ENCODE results near the gene KCNH6. TPM values are rescaled to one million over a fixed set of nuclear protein-coding genes. Genes with fewer than 3 reads are reported as not detected.

KCNH6 gene
- polyA plus RNA-seq, 1 experiment: 0.10 TPM

DNA sequence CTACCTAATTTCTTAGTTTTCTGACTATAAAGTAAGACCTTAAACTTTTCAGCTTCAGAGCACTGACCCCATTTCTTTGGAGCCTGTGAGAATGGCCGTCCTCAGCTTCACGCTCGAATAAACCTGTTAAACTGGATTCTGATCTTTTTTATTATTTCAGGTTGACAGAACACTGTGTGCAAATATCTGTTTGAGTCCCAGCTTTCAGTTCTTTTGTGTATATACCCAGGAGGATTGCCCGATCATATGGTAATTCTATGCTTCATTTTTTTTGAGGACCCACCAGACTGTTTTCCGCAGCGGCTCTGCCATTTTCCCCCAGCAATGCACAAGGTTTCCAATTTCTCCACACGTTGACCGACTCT is 19.8 kb upstream of the KCNH6 start:
- H3K4me3 ChIP-seq (ENCODE audit: low read depth, low read length): no peak overlapping the region
- no peaks in the 10 kb centered on the region; the same call in none of the 2 replicates for H3K27me3 ChIP-seq (ENCODE audit: control insufficient read depth, insufficient read depth, low read length)
- H3K36me3 ChIP-seq (ENCODE audit: control insufficient read depth, insufficient read depth, low read length): no peaks in the 10 kb centered on the region
- POLR2A ChIA-PET: no interaction called here
- TF ChIP-seq, protein P1, sequence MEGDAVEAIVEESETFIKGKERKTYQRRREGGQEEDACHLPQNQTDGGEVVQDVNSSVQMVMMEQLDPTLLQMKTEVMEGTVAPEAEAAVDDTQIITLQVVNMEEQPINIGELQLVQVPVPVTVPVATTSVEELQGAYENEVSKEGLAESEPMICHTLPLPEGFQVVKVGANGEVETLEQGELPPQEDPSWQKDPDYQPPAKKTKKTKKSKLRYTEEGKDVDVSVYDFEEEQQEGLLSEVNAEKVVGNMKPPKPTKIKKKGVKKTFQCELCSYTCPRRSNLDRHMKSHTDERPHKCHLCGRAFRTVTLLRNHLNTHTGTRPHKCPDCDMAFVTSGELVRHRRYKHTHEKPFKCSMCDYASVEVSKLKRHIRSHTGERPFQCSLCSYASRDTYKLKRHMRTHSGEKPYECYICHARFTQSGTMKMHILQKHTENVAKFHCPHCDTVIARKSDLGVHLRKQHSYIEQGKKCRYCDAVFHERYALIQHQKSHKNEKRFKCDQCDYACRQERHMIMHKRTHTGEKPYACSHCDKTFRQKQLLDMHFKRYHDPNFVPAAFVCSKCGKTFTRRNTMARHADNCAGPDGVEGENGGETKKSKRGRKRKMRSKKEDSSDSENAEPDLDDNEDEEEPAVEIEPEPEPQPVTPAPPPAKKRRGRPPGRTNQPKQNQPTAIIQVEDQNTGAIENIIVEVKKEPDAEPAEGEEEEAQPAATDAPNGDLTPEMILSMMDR (IDR thresholded peaks at IDR 0.05; ENCODE audit: insufficient read depth, low read depth, low read length): no peak
- CTCF ChIA-PET: interaction anchor here (1.4 kb wide), 1 partner anchor 78 kb away, joined by 4 read pairs; no protein-coding TSS in a partner anchor
- no peak for DNase-seq (ENCODE audit: low read depth)

DNA sequence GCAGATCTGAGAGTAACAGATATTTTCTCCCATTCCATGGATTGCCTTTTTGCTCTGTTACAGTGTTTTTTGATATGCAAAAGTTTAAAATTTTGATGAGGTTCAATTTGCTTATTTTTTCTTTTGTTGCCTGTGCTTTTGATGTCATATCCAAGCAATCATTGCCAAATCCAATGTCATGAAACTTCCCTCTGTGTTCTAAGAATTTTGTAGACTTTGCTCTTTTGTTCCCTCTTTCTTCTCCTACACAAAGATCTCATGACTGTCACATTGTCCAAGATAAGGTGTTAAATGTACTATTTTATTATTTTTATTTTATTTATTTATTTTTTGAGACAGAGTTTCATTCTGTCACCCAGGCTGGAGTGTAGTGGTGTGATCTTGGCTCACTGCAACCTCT is 18.9 kb upstream of the KCNH6 start:
- POLR2A ChIA-PET: no interaction called here
- TF ChIP-seq, protein P1 (IDR thresholded peaks at IDR 0.05; ENCODE audit: insufficient read depth, low read depth, low read length): no peak
- Histone ChIP-seq H3K4me3 (ENCODE audit: low read depth, low read length) (no peak overlapping the region), H3K36me3 (ENCODE audit: control insufficient read depth, insufficient read depth, low read length) (no peaks in the 10 kb centered on the region), H3K27me3 (ENCODE audit: control insufficient read depth, insufficient read depth, low read length) (no peaks in the 10 kb centered on the region; the same call in none of the 2 replicates)
- no peak for DNase-seq (ENCODE audit: low read depth)
- CTCF ChIA-PET: interaction anchor here (1.0 kb wide), 1 partner anchor 79 kb away, joined by 3 read pairs; no protein-coding TSS in a partner anchor

DNA sequence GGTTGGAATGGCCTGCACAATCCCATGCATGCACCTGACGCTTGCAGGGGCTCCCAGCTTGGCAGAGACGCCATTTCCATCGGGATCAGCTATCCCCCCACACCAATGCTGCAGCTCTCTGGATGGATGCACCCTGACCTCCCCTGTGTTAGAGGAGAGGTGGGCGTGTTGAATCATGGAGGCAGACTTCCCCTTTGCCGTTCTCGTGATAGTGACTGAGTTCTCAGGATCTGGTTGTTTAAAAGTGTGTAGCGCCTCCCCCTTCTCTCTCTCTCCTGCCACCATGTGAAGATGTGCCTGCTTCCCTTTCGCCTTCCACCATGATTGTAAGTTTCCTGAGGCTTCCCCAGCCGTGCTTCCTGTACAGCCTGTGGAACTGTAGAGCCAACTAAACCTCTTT is 17.8 kb upstream of the KCNH6 start:
- H3K27me3 ChIP-seq (ENCODE audit: control insufficient read depth, insufficient read depth, low read length): no peaks in the 10 kb centered on the region; the same call in none of the 2 replicates
- ChIA-PET POLR2A (no interaction called here), CTCF (interaction anchor here (1.0 to 1.1 kb wide), 2 partner anchors 9 to 80 kb away, joined by 3 read pairs; no protein-coding TSS in a partner anchor)
- H3K4me3 ChIP-seq (ENCODE audit: low read depth, low read length): no peak overlapping the region
- DNase-seq (ENCODE audit: low read depth): no peak
- H3K36me3 ChIP-seq (ENCODE audit: control insufficient read depth, insufficient read depth, low read length): no peaks in the 10 kb centered on the region
- TF ChIP-seq, protein P1 (IDR thresholded peaks at IDR 0.05; ENCODE audit: insufficient read depth, low read depth, low read length): no peak

DNA sequence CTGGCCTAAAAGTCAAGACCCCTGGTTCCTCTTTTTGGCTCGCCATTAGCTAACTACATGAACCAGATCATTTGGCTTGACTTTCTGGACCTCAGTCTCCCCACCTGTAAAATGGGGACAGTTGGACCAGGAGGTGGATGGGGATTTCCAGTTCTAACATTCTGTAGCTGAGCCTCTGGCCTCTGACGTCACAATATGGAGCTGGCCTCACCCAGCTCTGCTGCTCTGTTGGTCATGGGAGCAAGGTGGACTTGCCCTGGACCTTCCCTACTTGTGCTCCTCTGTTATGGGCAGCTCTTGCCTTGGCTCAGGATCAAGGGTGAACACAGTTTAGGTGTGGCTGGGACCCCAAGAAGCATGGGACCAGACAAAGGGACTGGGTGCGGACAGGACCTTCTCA is 16.5 kb upstream of the KCNH6 start:
- H3K36me3 ChIP-seq (ENCODE audit: control insufficient read depth, insufficient read depth, low read length): no peaks in the 10 kb centered on the region
- DNase-seq (ENCODE audit: low read depth): no peak
- ChIA-PET POLR2A (no interaction called here), CTCF (no interaction called here)
- H3K27me3 ChIP-seq (ENCODE audit: control insufficient read depth, insufficient read depth, low read length): no peaks in the 10 kb centered on the region; the same call in none of the 2 replicates
- TF ChIP-seq, protein P1 (IDR thresholded peaks at IDR 0.05; ENCODE audit: insufficient read depth, low read depth, low read length): no peak
- H3K4me3 ChIP-seq (ENCODE audit: low read depth, low read length): no peak overlapping the region

DNA sequence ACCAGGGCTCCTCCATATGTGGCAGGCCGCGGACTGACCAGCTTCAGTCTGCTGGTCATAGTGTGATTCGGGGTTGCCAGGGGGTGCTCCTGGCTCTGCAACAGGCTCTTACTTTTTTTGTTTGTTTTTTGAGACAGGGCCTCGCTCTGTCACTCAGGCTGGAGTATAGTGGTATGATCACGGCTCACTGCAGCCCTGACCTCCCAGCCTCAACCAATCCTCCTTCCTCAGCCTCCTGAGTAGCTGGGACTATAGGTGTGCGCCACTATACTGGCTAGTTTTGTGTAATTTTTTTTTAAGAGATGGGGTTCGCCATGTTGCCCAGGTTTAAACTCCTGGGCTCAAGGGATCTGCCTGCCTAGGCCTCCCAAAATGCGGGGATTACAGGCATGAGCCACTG is 11.8 kb upstream of the KCNH6 start:
- peaks cover 3% of the 10 kb centered on the region for H3K27me3 ChIP-seq (ENCODE audit: control insufficient read depth, insufficient read depth, low read length)
- DNase-seq (ENCODE audit: low read depth): no peak
- no peaks in the 10 kb centered on the region for H3K36me3 ChIP-seq (ENCODE audit: control insufficient read depth, insufficient read depth, low read length)
- CTCF ChIA-PET: no interaction called here
- no peak overlapping the region for H3K4me3 ChIP-seq (ENCODE audit: low read depth, low read length)
- POLR2A ChIA-PET: no interaction called here
- TF ChIP-seq, protein P1 (IDR thresholded peaks at IDR 0.05; ENCODE audit: insufficient read depth, low read depth, low read length): no peak
